Prostate gland (tissue), 2 donors: ENCODE measurements around the gene THBS1. TPM values are rescaled to one million over a fixed set of nuclear protein-coding genes. Genes with fewer than 3 reads are reported as not detected.

Source experiments
- DNase-seq: peaks from one replicate; pipeline ENCODE4 v3.0.0-alpha.2; 2019; ENCODE audit warnings: low spot score
- H3K27ac ChIP-seq, 2 donors: fragments of 200-600 bp; sonication (generic); 2 replicates each; pipeline ENCODE4 v1.5.1; 2017 to 2019
- H3K27me3 ChIP-seq: fragments of 200-600 bp; sonication (generic); replicated peaks from 2 replicates; pipeline ENCODE4 v1.5.1; 2019; ENCODE audit not compliant: insufficient read depth
- H3K36me3 ChIP-seq, 2 donors: fragments of 200-600 bp; sonication (generic); 1 replicate in 1 of 2; 2 replicates in 1 of 2; pipeline versions ENCODE4 v1.5.1 to v1.8.1; 2017 to 2019
- H3K4me1 ChIP-seq: fragments of 200-600 bp; sonication (generic); replicated peaks from 2 replicates; pipeline ENCODE4 v1.5.1; 2019
- H3K4me3 ChIP-seq, 2 donors: fragments of 200-600 bp; sonication (generic); 2 replicates each; pipeline ENCODE4 v1.5.1; 2017 to 2019
- H3K9me3 ChIP-seq: fragments of 200-600 bp; sonication (generic); 2 replicates; pipeline ENCODE4 v1.5.1; 2017
- POLR2A ChIP-seq: fragments of 450-650 bp; IDR thresholded peaks from one replicate; pipeline ENCODE4 v1.6.1; 2016; ENCODE audit warnings: antibody characterized with exemption, mild to moderate bottlenecking
- POLR2AphosphoS5 ChIP-seq: sonication (generic); formaldehyde crosslinking; IDR thresholded peaks from one replicate; pipeline ENCODE4 v1.6.1; 2017; ENCODE audit warnings: antibody characterized with exemption
- WGBS: methylation state at CpG from one replicate; pipeline ENCODE4 v1.1.5; 2018; 5-methylcytosine and 5-hydroxymethylcytosine counted together
- intact Hi-C: fragments of 100-400 bp; cut with DNase I; formaldehyde crosslinking; loops from one replicate; pipeline ENCODE4 v1.14.2; 2022
- total RNA-seq, 2 donors: library from RNA; depleted of rRNA; stranded (reverse); fragments of >200 nt; gene quantifications; one replicate each; pipeline ENCODE4 v1.1.0, GENCODE V29; 2016
- TF ChIP-seq, protein P1 (sequence below), 4 experiments: fragments of 200-600 bp in 2 of 4; fragments of 450-650 bp in 2 of 4; sonication (generic) in 2 of 4; IDR thresholded peaks; 1 replicate in 3 of 4; 2 replicates in 1 of 4; pipeline ENCODE4 v1.5.1; 2016 to 2019; ENCODE audit warnings: antibody characterized with exemption in 4 of 4, mild to moderate bottlenecking in 2 of 4, moderate library complexity in 2 of 4

Gene THBS1
- total RNA-seq, 2 donors from 2014 or later: 50.1 to 95.7 TPM

DNA sequence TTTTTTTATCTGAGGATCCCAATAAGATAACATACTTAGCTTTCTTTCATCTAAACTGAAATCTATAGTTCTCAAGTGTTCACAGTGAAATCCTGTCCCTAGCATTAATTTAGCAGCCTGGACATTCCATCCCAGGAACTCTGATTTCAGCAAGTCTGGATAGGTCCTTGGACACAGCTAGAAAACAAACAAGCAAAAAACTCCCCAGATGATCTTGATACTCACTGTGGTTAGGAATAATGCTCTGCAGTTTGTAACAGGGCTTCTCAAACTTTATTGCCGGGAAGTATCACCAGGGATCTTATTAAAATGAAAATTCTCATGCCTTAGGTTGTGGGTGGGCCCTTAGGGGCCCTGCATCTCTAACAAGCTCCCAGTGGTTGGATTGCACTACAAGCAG lies 24.3 kb downstream of the THBS1 start:
- Histone ChIP-seq H3K4me1 (no peaks in the 10 kb centered on the region), H3K27me3 (no peaks in the 10 kb centered on the region), H3K9me3 (no peaks in the 10 kb centered on the region), H3K36me3 (no peaks in the 10 kb centered on the region), H3K4me3 (no peak overlapping the region), H3K27ac (no peak overlapping the region)
- TF ChIP-seq POLR2AphosphoS5 (no peak), POLR2A (no peak)
- TF ChIP-seq, protein P1, sequence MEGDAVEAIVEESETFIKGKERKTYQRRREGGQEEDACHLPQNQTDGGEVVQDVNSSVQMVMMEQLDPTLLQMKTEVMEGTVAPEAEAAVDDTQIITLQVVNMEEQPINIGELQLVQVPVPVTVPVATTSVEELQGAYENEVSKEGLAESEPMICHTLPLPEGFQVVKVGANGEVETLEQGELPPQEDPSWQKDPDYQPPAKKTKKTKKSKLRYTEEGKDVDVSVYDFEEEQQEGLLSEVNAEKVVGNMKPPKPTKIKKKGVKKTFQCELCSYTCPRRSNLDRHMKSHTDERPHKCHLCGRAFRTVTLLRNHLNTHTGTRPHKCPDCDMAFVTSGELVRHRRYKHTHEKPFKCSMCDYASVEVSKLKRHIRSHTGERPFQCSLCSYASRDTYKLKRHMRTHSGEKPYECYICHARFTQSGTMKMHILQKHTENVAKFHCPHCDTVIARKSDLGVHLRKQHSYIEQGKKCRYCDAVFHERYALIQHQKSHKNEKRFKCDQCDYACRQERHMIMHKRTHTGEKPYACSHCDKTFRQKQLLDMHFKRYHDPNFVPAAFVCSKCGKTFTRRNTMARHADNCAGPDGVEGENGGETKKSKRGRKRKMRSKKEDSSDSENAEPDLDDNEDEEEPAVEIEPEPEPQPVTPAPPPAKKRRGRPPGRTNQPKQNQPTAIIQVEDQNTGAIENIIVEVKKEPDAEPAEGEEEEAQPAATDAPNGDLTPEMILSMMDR (IDR thresholded peaks at IDR 0.05): no peak
- WGBS: 48% methylated on average over 1 of the region's 1 CpG
- DNase-seq: no peak
- intact Hi-C loops: no loop called here

DNA sequence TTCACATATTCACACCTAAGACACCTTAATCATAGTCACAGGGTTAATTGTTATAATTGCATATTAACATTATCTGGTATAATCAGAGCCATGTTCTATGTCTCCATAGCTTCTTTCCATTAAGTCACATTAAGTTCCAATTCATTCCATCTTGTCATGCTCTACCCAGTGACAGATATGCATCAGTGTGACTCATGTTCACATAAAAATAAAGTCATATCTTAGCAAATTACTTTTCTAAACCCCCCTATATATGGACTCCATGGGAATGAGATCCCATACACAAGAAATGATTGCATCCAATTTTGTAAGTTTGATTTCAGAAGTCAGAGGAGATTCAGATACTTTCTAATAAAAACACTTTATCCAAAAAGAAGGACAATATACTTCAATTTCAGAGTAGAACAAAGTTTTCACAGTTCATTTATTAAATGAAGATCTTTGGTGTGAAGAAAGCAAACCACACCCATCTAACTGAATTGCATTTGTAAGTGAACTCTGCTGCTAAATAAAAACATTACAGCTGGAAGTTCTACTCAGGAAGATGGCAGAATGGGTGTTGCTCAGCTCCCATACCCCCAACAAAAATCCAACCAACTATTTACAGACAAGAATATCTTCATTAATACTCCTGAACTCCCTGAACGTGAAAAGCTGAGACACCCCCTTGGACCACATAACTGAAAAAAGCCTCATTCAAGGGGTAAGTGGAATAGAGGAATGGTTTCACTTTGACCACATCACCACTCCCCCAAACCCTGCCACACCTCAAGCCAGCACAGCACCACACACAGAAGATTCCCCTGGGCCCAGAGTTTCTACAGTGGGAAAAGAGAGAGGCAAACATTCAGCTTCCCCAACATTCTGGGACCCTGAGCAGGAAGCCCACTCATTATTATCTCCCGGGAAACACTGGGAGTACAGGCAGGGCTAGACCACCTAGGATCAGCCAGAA lies 27.6 kb downstream of the THBS1 start:
- no peaks in the 10 kb centered on the region for H3K27me3 ChIP-seq
- H3K4me1 ChIP-seq: no peaks in the 10 kb centered on the region
- no peak for DNase-seq
- WGBS: 97% methylated on average over 2 of the region's 2 CpGs
- no peaks in the 10 kb centered on the region for H3K36me3 ChIP-seq
- H3K4me3 ChIP-seq: no peak overlapping the region
- H3K9me3 ChIP-seq: no peaks in the 10 kb centered on the region
- intact Hi-C loops: no loop called here
- no peak for TF ChIP-seq POLR2A
- TF ChIP-seq, protein P1 (IDR thresholded peaks at IDR 0.05): no peak
- no peak for TF ChIP-seq POLR2AphosphoS5
- no peak overlapping the region for H3K27ac ChIP-seq

DNA sequence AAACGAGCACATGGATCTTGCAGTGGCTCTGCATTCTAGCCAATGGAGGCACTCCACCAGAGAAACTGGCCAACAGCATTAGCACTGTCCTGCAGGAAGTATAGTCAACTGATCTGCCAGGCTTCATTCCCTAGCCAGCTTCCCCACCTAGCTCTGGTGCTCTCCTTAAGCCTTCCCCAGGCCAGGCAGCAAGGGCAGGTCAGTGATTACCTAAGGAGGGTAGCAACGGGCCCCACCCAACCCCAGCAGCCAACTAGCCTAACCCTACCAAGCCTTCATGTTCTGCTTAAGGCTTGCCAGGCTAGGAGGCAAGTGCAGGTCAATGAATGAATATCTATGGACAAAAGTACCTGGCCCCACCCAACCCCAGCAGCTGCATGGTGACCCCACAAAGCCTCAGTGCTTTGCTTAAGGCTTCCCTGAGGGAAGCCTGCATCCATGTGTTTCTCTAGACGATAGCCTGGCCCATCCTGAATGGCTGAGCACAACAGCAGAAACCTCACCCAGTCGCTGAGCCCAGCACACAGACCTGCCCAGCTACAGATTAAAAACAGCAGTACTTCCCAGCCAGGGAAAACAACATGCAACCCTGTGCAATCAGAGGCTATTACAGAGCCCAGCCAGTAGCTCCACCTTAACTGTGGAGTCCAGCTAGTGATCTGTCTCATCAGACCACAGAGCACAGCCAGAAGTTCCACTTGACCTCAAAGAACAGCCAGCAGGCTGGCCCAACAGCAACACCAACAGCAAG lies 28.5 kb downstream of the THBS1 start:
- Histone ChIP-seq H3K9me3 (no peaks in the 10 kb centered on the region), H3K4me3 (no peak overlapping the region), H3K36me3 (no peaks in the 10 kb centered on the region), H3K27ac (no peak overlapping the region), H3K27me3 (no peaks in the 10 kb centered on the region), H3K4me1 (no peaks in the 10 kb centered on the region)
- intact Hi-C loops: no loop called here
- WGBS: 95% methylated on average over 4 of the region's 4 CpGs
- TF ChIP-seq POLR2A: no peak
- TF ChIP-seq, protein P1 (IDR thresholded peaks at IDR 0.05): no peak
- no peak for TF ChIP-seq POLR2AphosphoS5
- DNase-seq: no peak

DNA sequence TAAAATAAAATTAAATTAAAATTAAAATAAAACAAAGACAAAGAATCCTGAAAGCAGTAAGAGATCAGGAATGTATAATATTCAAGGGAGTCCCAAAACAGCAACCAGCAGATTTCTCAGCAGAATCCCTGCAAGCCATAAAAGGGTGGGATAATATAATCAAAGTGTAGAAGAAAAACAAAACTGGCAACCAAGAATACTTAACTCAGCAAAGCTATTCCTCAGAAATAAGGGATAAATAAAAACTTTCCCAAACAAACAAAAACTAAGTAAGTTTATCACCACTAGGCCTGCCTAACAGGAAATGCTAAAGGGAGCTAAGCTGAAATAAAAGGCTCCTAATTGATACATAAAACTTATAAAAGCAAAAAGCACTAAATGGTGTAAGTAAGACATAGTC lies 29.8 kb downstream of the THBS1 start:
- no peaks in the 10 kb centered on the region for H3K9me3 ChIP-seq
- TF ChIP-seq POLR2AphosphoS5: no peak
- TF ChIP-seq POLR2A: no peak
- TF ChIP-seq, protein P1 (IDR thresholded peaks at IDR 0.05): no peak
- intact Hi-C loops: no loop called here

More for the DNA sequence above, 29.8 kb downstream of the THBS1 start:
- Histone ChIP-seq H3K27ac (no peak overlapping the region), H3K4me3 (no peak overlapping the region), H3K36me3 (no peaks in the 10 kb centered on the region), H3K27me3 (no peaks in the 10 kb centered on the region), H3K4me1 (no peaks in the 10 kb centered on the region)
- DNase-seq: no peak
